Bladder microvascular endothelial cell (primary cell): ENCODE data around the gene POU2AF1. TPM values are rescaled to one million over a fixed set of nuclear protein-coding genes. Genes with fewer than 3 reads are reported as not detected.

Experiments
- total RNA-seq: library from RNA; depleted of rRNA; stranded (reverse); fragments of >200 nt; gene quantifications from 2 replicates; pipeline ENCODE4 v1.2.3, GENCODE V29; 2014

The POU2AF1 gene, protein sequence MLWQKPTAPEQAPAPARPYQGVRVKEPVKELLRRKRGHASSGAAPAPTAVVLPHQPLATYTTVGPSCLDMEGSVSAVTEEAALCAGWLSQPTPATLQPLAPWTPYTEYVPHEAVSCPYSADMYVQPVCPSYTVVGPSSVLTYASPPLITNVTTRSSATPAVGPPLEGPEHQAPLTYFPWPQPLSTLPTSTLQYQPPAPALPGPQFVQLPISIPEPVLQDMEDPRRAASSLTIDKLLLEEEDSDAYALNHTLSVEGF
- total RNA-seq: not detected in 2 replicates

DNA sequence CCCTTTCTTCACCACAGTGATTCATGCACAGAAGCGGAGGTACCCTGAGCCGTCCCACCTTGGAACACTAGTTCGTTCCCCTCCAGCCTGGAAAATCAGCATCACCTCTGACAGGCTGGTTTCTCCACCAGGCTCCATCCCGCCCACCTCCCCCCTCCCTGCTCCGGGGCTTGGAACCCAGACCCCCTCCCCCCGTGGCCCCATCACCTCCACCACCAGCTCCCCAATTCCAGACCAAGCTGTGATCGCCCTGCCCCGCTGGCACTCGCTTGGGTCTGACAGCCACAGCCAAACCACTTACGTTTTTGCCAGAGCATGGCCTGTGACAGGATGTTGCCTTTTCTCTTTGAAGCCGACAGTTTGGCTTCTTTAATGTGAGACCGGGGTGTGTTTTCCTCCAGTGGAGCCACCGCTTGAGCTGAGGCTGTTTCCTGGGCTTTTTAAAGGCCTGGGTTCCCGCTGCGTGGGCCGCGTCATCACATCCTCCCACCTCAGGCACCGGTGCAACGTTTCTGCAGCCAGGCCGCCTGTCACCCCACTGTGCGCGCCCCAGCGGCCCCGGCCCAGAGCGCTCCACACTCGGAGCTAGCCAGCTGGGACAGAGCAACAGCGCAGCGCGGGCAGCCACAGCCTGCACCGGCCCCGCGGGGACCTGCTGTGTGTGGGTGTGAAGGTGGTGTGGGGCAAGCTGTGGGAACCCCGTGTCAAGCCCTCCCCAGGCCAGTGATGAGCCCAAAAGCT is at the start of gene POU2AF1:
Gene POU2AF1, minus strand, starts transcription at position 415 of the 741 bp plus-strand sequence. Its CDS starts 98 bp downstream, at position 317.

Other genes with a start within 250 kb of the POU2AF1 start
- not detected in 2 replicates for gene POU2AF2, start 133.6 kb downstream of the POU2AF1 start, total RNA-seq
- gene POU2AF3, start 80.7 kb downstream of the POU2AF1 start, total RNA-seq: not detected in 2 replicates
- gene BTG4, start 133.1 kb upstream of the POU2AF1 start, total RNA-seq: not detected in 2 replicates
- gene HOATZ, start 135.5 kb upstream of the POU2AF1 start, total RNA-seq: not detected in 2 replicates
- 19.9 and 57.3 TPM in 2 replicates for gene LAYN, start 161.4 kb upstream of the POU2AF1 start, total RNA-seq
- 4.4 and 19.2 TPM in 2 replicates for gene SIK2, start 223.2 kb upstream of the POU2AF1 start, total RNA-seq